Measurements from ENCODE around the gene ERLIN1.

The ERLIN1 gene

GRCh38 chr10:100185364-100186252 lies at the start of gene ERLIN1:
TSS of gene ERLIN1 (minus strand) at chr10:100186029. CDS start at chr10:100185626, 403 bp downstream.
- DNase-seq = peak; percentile 93

- DNase-seq = no peak
These were observed 46.3 kb upstream of the ERLIN1 start for GRCh38 chr10:100232101-100232500.

GRCh38 chr10:100229819-100230422 lies 44.1 kb upstream of the ERLIN1 start:
- no peak for DNase-seq

- no peak for DNase-seq
These were observed 38.0 kb upstream of the ERLIN1 start for GRCh38 chr10:100223879-100224278.

- DNase-seq = no peak
These were observed 36.7 kb upstream of the ERLIN1 start for GRCh38 chr10:100222529-100222928.

- DNase-seq = no peak
These were observed 30.2 kb upstream of the ERLIN1 start for GRCh38 chr10:100216006-100216405.

GRCh38 chr10:100209303-100209702 lies 23.5 kb upstream of the ERLIN1 start:
- DNase-seq = no peak

- DNase-seq = no peak
These were observed 22.4 kb upstream of the ERLIN1 start for GRCh38 chr10:100208276-100208675.

- no peak for DNase-seq
These were observed 18.5 kb upstream of the ERLIN1 start for GRCh38 chr10:100204370-100204769.

- no peak for DNase-seq
These were observed 15.7 kb upstream of the ERLIN1 start for GRCh38 chr10:100201549-100201948.

- DNase-seq = no peak
These were observed 8.9 kb upstream of the ERLIN1 start for GRCh38 chr10:100194711-100195110.

GRCh38 chr10:100192350-100192749 lies 6.5 kb upstream of the ERLIN1 start:
- no peak for DNase-seq

- peak; percentile 36 for DNase-seq
These were observed 704 bp upstream of the ERLIN1 start for GRCh38 chr10:100186253-100187212.

GRCh38 chr10:100184840-100185239 lies 989 bp downstream of the ERLIN1 start:
- DNase-seq = no peak

- DNase-seq = no peak
These were observed 1.4 kb downstream of the ERLIN1 start for GRCh38 chr10:100184426-100184825.

GRCh38 chr10:100183481-100183880 lies 2.3 kb downstream of the ERLIN1 start:
- no peak for DNase-seq

GRCh38 chr10:100182908-100183307 lies 2.9 kb downstream of the ERLIN1 start:
- DNase-seq = no peak

GRCh38 chr10:100182281-100182680 lies 3.5 kb downstream of the ERLIN1 start:
- no peak for DNase-seq

- no peak for DNase-seq
These were observed 10.0 kb downstream of the ERLIN1 start for GRCh38 chr10:100175875-100176274.

- DNase-seq = no peak
These were observed 10.8 kb downstream of the ERLIN1 start for GRCh38 chr10:100174699-100175677.

GRCh38 chr10:100173035-100173434 lies 12.8 kb downstream of the ERLIN1 start:
- no peak for DNase-seq

- DNase-seq = no peak
These were observed 13.5 kb downstream of the ERLIN1 start for GRCh38 chr10:100172349-100172748.

All from stimulated activated naive CD4-positive, alpha-beta T cell treated with Interleukin-2 at 50 U/mL for 16 hours (primary cell).